NAMALWA (cell line): Measurements from ENCODE around the gene MED28.
"Not testable (repeated sequence)": the region's sequence is repeated elsewhere in the genome, so short reads cannot be mapped to it uniquely, and the experiment has no call there.

Experiments used
- DNase-seq: peaks from one replicate; pipeline ENCODE4 v3.0.0-alpha.2; 2015; ENCODE audit warnings: low spot score

MED28 gene

GRCh38 chr4:17618926-17619325, 4.5 kb downstream of the MED28 start:
- DNase-seq: no peak

- no peak for DNase-seq
These were observed 5.1 kb downstream of the MED28 start for GRCh38 chr4:17619416-17620105.

- no peak for DNase-seq
These were observed 9.1 kb downstream of the MED28 start for GRCh38 chr4:17623451-17624001.

- DNase-seq: no peak
These were observed 10.4 kb downstream of the MED28 start for GRCh38 chr4:17624821-17625220.

- no peak for DNase-seq
These were observed 15.8 kb downstream of the MED28 start for GRCh38 chr4:17630228-17630627.

- DNase-seq: no peak
These were observed 19.2 kb downstream of the MED28 start for GRCh38 chr4:17633600-17633999.

- DNase-seq: no peak
These were observed 20.6 kb downstream of the MED28 start for GRCh38 chr4:17635056-17635455.

- DNase-seq: no peak
These were observed 21.9 kb downstream of the MED28 start for GRCh38 chr4:17636341-17636695.

- peak; percentile 85 for DNase-seq
These were observed 22.5 kb downstream of the MED28 start for GRCh38 chr4:17636696-17637622.

GRCh38 chr4:17639136-17639535, 24.7 kb downstream of the MED28 start:
- no peak for DNase-seq

- DNase-seq: no peak
These were observed 27.9 kb downstream of the MED28 start for GRCh38 chr4:17642398-17642783.

- no peak for DNase-seq
These were observed 32.3 kb downstream of the MED28 start for GRCh38 chr4:17646693-17647092.

- no peak for DNase-seq
These were observed 32.9 kb downstream of the MED28 start for GRCh38 chr4:17647176-17647806.

- peak; percentile 31 for DNase-seq
These were observed 33.5 kb downstream of the MED28 start for GRCh38 chr4:17647927-17648326.

- no peak for DNase-seq
These were observed 36.0 kb downstream of the MED28 start for GRCh38 chr4:17650406-17650805.

GRCh38 chr4:17654701-17655100, 40.3 kb downstream of the MED28 start:
- no peak for DNase-seq

- no peak for DNase-seq
These were observed 42.6 kb downstream of the MED28 start for GRCh38 chr4:17657090-17657489.

- no peak for DNase-seq
These were observed 43.4 kb downstream of the MED28 start for GRCh38 chr4:17657849-17658248.

- DNase-seq: not testable (repeated sequence)
These were observed 44.8 kb downstream of the MED28 start for GRCh38 chr4:17659196-17659595.

- no peak for DNase-seq
These were observed 48.3 kb downstream of the MED28 start for GRCh38 chr4:17662694-17663093.

GRCh38 chr4:17664755-17665154, 50.3 kb downstream of the MED28 start:
- peak; percentile 72 for DNase-seq

GRCh38 chr4:17665346-17665745, 50.9 kb downstream of the MED28 start:
- DNase-seq: no peak

- DNase-seq: no peak
These were observed 51.4 kb downstream of the MED28 start for GRCh38 chr4:17665852-17666251.
